IMR-90 (cell line): Measurements from ENCODE around the gene KCTD2. TPM values are rescaled to one million over a fixed set of nuclear protein-coding genes. Genes with fewer than 3 reads are reported as not detected.

Source experiments
- ATAC-seq: fragments of 200-7000 bp; cut with Tn5 transposase; 2 replicates; pipeline ENCODE4 v1.9.1; 2020; ENCODE audit warnings: low read depth, mild to moderate bottlenecking, moderate library complexity
- BruUV-seq: library from RNA; stranded (reverse); fragments of 400-500 nt; replicated peaks from 2 replicates; lab custom pipeline; 2021; lab: Mats Ljungman, UMichigan
- CTCF ChIA-PET: fragments of 300-600 bp; formaldehyde crosslinking; extraction: SDS; loops from one replicate; lab custom pipeline; 2021; ENCODE audit warnings: antibody characterized with exemption; lab: Yijun Ruan, JAX
- POLR2A ChIA-PET: fragments of 300-600 bp; sonication (Branson Sonifier 250); formaldehyde crosslinking; loops from one replicate; lab custom pipeline; 2022; ENCODE audit warnings: antibody characterized with exemption; ENCODE audit not compliant: unreplicated experiment; lab: Charles Lee
- DNase-seq: peaks from one replicate; pipeline ENCODE4 v3.0.0; 2013
- H2AFZ ChIP-seq: replicated peaks from 2 replicates; pipeline ENCODE3; 2013; ENCODE audit warnings: low read length, mild to moderate bottlenecking; ENCODE audit not compliant: poor library complexity
- H2AK5ac ChIP-seq: 2 replicates; pipeline ENCODE4 v1.6.1; 2013; ENCODE audit warnings: low read depth, low read length, inconsistent platforms
- H2AK9ac ChIP-seq: replicated peaks from 2 replicates; pipeline ENCODE3; 2013; ENCODE audit warnings: mild to moderate bottlenecking, low read depth, low read length, moderate library complexity; ENCODE audit not compliant: poor library complexity
- H2BK120ac ChIP-seq: 2 replicates; pipeline ENCODE4 v1.6.1; 2013; ENCODE audit warnings: low read depth, low read length, inconsistent platforms
- H2BK15ac ChIP-seq: 3 replicates; pipeline ENCODE4 v1.6.1; 2013; ENCODE audit warnings: low read depth, low read length, inconsistent platforms
- H2BK20ac ChIP-seq: 2 replicates; pipeline ENCODE4 v1.6.1; 2013; ENCODE audit warnings: low read depth, mild to moderate bottlenecking, inconsistent platforms, low read length, moderate library complexity
- H2BK5ac ChIP-seq: 2 replicates; pipeline ENCODE4 v1.6.1; 2013; ENCODE audit warnings: mild to moderate bottlenecking, low read depth, low read length, inconsistent platforms; ENCODE audit not compliant: poor library complexity, severe bottlenecking
- H3K14ac ChIP-seq: replicated peaks from 2 replicates; pipeline ENCODE4 v1.6.1; 2013; ENCODE audit warnings: low read depth, low read length, inconsistent platforms
- H3K18ac ChIP-seq: 2 replicates; pipeline ENCODE4 v1.6.1; 2013; ENCODE audit warnings: low read depth, low read length, control low read depth
- H3K23ac ChIP-seq: 2 replicates; pipeline ENCODE4 v1.6.1; 2013; ENCODE audit warnings: low read depth, low read length, inconsistent platforms
- H3K27ac ChIP-seq: 2 replicates; pipeline ENCODE4 v1.5.1; 2013; ENCODE audit warnings: mild to moderate bottlenecking, control low read depth, low read length; ENCODE audit not compliant: insufficient read depth
- H3K27me3 ChIP-seq: 2 replicates; pipeline ENCODE4 v1.6.1; 2013; ENCODE audit warnings: low read length; ENCODE audit not compliant: control insufficient read depth, insufficient read depth
- H3K36me3 ChIP-seq: 2 replicates; pipeline ENCODE4 v1.6.1; 2013; ENCODE audit warnings: low read length, mixed read lengths; ENCODE audit not compliant: control insufficient read depth, insufficient read depth
- H3K4ac ChIP-seq: 2 replicates; pipeline ENCODE4 v1.6.1; 2013; ENCODE audit warnings: low read depth, low read length, inconsistent platforms
- H3K4me1 ChIP-seq: 2 replicates; pipeline ENCODE4 v1.6.1; 2013; ENCODE audit warnings: low read length, mixed read lengths; ENCODE audit not compliant: control insufficient read depth, insufficient read depth
- H3K4me2 ChIP-seq: 2 replicates; pipeline ENCODE4 v1.6.1; 2013; ENCODE audit warnings: low read depth, mild to moderate bottlenecking, control low read depth, low read length, moderate library complexity
- H3K4me3 ChIP-seq: 2 replicates; pipeline ENCODE4 v1.5.1; 2013; ENCODE audit warnings: low read depth, mild to moderate bottlenecking, control low read depth, low read length, moderate library complexity; ENCODE audit not compliant: insufficient read depth
- H3K56ac ChIP-seq: 2 replicates; pipeline ENCODE4 v1.6.1; 2013; ENCODE audit warnings: low read length, inconsistent platforms; ENCODE audit not compliant: insufficient read depth; ENCODE audit errors: extremely low read depth
- H3K79me1 ChIP-seq, 2 experiments: 2 replicates each; pipeline ENCODE4 v1.6.1; 2013; ENCODE audit warnings: low read length in 2 of 2, inconsistent platforms in 1 of 2, low read depth in 1 of 2
- H3K9ac ChIP-seq: 2 replicates; pipeline ENCODE4 v1.6.1; 2013; ENCODE audit warnings: low read depth, low read length, control low read depth
- H3K9me1 ChIP-seq: 2 replicates; pipeline ENCODE4 v1.6.1; 2013; ENCODE audit warnings: low read length, inconsistent platforms; ENCODE audit not compliant: insufficient read depth
- H3K9me3 ChIP-seq: 2 replicates; pipeline ENCODE4 v1.6.1; 2013; ENCODE audit warnings: low read length; ENCODE audit not compliant: control insufficient read depth, insufficient read depth
- H4K20me1 ChIP-seq: 2 replicates; pipeline ENCODE4 v1.6.1; 2013; ENCODE audit warnings: low read length, inconsistent platforms; ENCODE audit not compliant: insufficient read depth
- H4K5ac ChIP-seq: 2 replicates; pipeline ENCODE4 v1.6.1; 2013; ENCODE audit warnings: mild to moderate bottlenecking, low read depth, low read length, control low read depth
- H4K8ac ChIP-seq, 2 experiments: 2 replicates each; pipeline ENCODE4 v1.6.1; 2013; ENCODE audit warnings: low read depth in 2 of 2, low read length in 2 of 2, control low read depth in 1 of 2, inconsistent platforms in 1 of 2
- H4K91ac ChIP-seq: 2 replicates; pipeline ENCODE4 v1.6.1; 2013; ENCODE audit warnings: low read depth, low read length, inconsistent platforms; ENCODE audit not compliant: insufficient read depth
- BHLHE40 ChIP-seq: fragments of 150-350 bp; IDR thresholded peaks from 2 replicates; pipeline ENCODE4 v1.6.1; 2016; ENCODE audit warnings: mild to moderate bottlenecking, low read depth, low read length
- CEBPB ChIP-seq: IDR thresholded peaks from 2 replicates; pipeline ENCODE4 v1.6.1; 2012; ENCODE audit warnings: low read depth, low read length, improper control_type of control experiment
- CHD1 ChIP-seq: IDR thresholded peaks from 2 replicates; pipeline ENCODE4 v1.6.1; 2012; ENCODE audit warnings: low read depth, low read length, improper control_type of control experiment
- CTCF ChIP-seq: conservative IDR thresholded peaks from 2 replicates; pipeline ENCODE4 v1.5.1; 2012; ENCODE audit warnings: mild to moderate bottlenecking, low read depth, low read length, improper control_type of control experiment
- ELK1 ChIP-seq: fragments of 150-350 bp; IDR thresholded peaks from 2 replicates; pipeline ENCODE4 v1.6.1; 2016; ENCODE audit warnings: low read depth, mild to moderate bottlenecking, low read length, moderate library complexity, borderline replicate concordance
- FOS ChIP-seq: fragments of 150-350 bp; IDR thresholded peaks from 2 replicates; pipeline ENCODE4 v1.6.1; 2016; ENCODE audit warnings: low read depth, low read length
- MAFK ChIP-seq: IDR thresholded peaks from 2 replicates; pipeline ENCODE4 v1.6.1; 2012; ENCODE audit warnings: low read depth, low read length, improper control_type of control experiment
- MAZ ChIP-seq: IDR thresholded peaks from 2 replicates; pipeline ENCODE4 v1.6.1; 2012; ENCODE audit warnings: low read depth, mild to moderate bottlenecking, low read length, improper control_type of control experiment, moderate library complexity, borderline replicate concordance
- MXI1 ChIP-seq: IDR thresholded peaks from 2 replicates; pipeline ENCODE4 v1.6.1; 2012; ENCODE audit warnings: low read depth, mild to moderate bottlenecking, low read length, moderate library complexity, borderline replicate concordance
- NFE2L2 ChIP-seq: fragments of 150-350 bp; IDR thresholded peaks from 2 replicates; pipeline ENCODE4 v1.6.1; 2016; ENCODE audit warnings: low read depth, mild to moderate bottlenecking, low read length
- POLR2A ChIP-seq: IDR thresholded peaks from 2 replicates; pipeline ENCODE4 v1.6.1; 2012; ENCODE audit warnings: mild to moderate bottlenecking, low read depth, low read length
- RAD21 ChIP-seq: IDR thresholded peaks from 2 replicates; pipeline ENCODE4 v1.6.1; 2012; ENCODE audit warnings: low read length, improper control_type of control experiment
- RCOR1 ChIP-seq: IDR thresholded peaks from 2 replicates; pipeline ENCODE4 v1.6.1; 2012; ENCODE audit warnings: mild to moderate bottlenecking, low read length, improper control_type of control experiment; ENCODE audit not compliant: insufficient replicate concordance
- RFX5 ChIP-seq: IDR thresholded peaks from 2 replicates; pipeline ENCODE4 v1.8.0; 2012; ENCODE audit warnings: low read depth, mild to moderate bottlenecking, low read length, moderate library complexity
- SMC3 ChIP-seq: fragments of 150-350 bp; IDR thresholded peaks from 2 replicates; pipeline ENCODE4 v1.6.1; 2016; ENCODE audit warnings: low read depth, mild to moderate bottlenecking, antibody characterized with exemption, low read length, moderate library complexity
- USF2 ChIP-seq: fragments of 150-350 bp; IDR thresholded peaks from 2 replicates; pipeline ENCODE4 v1.6.1; 2017; ENCODE audit warnings: mild to moderate bottlenecking, antibody characterized with exemption, low read length, low read depth
- dilution Hi-C: fragments of 300-500 bp; cut with HindIII; formaldehyde crosslinking; loops from one replicate; pipeline ENCODE4 v1.14.3; 2018; ENCODE audit warnings: low sequenced_read_pairs; ENCODE audit not compliant: unreplicated experiment
- in situ Hi-C: fragments of 300-500 bp; cut with MboI; formaldehyde crosslinking; loops from 3 replicates; pipeline ENCODE4 v1.14.3; 2019; ENCODE audit warnings: low sequenced_read_pairs, inconsistent platforms, mixed read lengths
- intact Hi-C: fragments of 100-400 bp; cut with micrococcal nuclease; formaldehyde crosslinking; loops from 2 replicates; pipeline ENCODE4 v1.10.0; 2022
- polyA plus RNA-seq, 3 experiments: library from polyadenylated mRNA; depleted of rRNA; stranded (reverse); fragments of >200 nt; gene quantifications; 2 replicates each; pipeline ENCODE4 v1.2.3, GENCODE V29; 2012; ENCODE audit warnings: low replicate concordance in 1 of 3
- total RNA-seq: library from RNA; depleted of rRNA; stranded (reverse); fragments of >200 nt; gene quantifications from 2 replicates; pipeline ENCODE4 v1.2.3, GENCODE V29; 2012

Gene KCTD2
- total and polyA plus RNA-seq, 2 of the 4 experiments (the other 2 are of a cell fraction) = 9.1 to 18.4 TPM

- Histone ChIP-seq H4K8ac (no peak overlapping the region), H2BK15ac (no peak overlapping the region), H3K14ac (no peak overlapping the region), H3K27ac (no peak overlapping the region), H3K4me2 (no peak overlapping the region), H3K9ac (no peak overlapping the region), H4K91ac (no peak overlapping the region), H2BK120ac (no peak overlapping the region), H3K36me3 (peaks cover 16% of the 10 kb centered on the region), H4K20me1 (0 out of 2 replicates have a peak, but pooled peaks cover 3% of the 10 kb centered on the region), H3K4me3 (no peak overlapping the region), H2AK5ac (no peak overlapping the region), H2BK20ac (no peak overlapping the region), H2AK9ac (no peak overlapping the region), H3K4me1 (no peaks in the 10 kb centered on the region; the same call in 1 of the 2 replicates), H3K18ac (no peak overlapping the region), H2BK5ac (no peak overlapping the region), H3K4ac (no peak overlapping the region), H3K56ac (no peak overlapping the region), H4K5ac (no peak overlapping the region), H3K9me1 (no peaks in the 10 kb centered on the region), H3K9me3 (no peaks in the 10 kb centered on the region), H3K27me3 (no peaks in the 10 kb centered on the region), H2AFZ (no peak overlapping the region), H3K79me1 (peaks cover 19 to 44% of the 10 kb centered on the region in 2 experiments), H3K23ac (no peak overlapping the region)
- no TSS peak for BruUV-seq
- POLR2A ChIA-PET = no interaction called here
- in situ Hi-C loops = loop anchor here (25.0 kb wide), 1 partner anchor 363 kb away; the partner anchor contains the start of gene GRB2
- CTCF ChIA-PET = no interaction called here
- no peak for TF ChIP-seq RCOR1
- TF ChIP-seq MAZ = no peak
- TF ChIP-seq MAFK = no peak
- no peak for TF ChIP-seq MXI1
- TF ChIP-seq CHD1 = no peak
- TF ChIP-seq NFE2L2 = no peak
- TF ChIP-seq CTCF = no peak
- no peak for TF ChIP-seq RAD21
- TF ChIP-seq CEBPB = no peak
- no peak for TF ChIP-seq ELK1
- TF ChIP-seq USF2 = no peak
- TF ChIP-seq FOS = no peak
- TF ChIP-seq POLR2A = no peak
- no peak for TF ChIP-seq RFX5
- TF ChIP-seq BHLHE40 = no peak
- no peak for TF ChIP-seq SMC3
- dilution Hi-C loops = no loop called here
- ATAC-seq (no peak), DNase-seq (no peak)
- intact Hi-C loops = loop anchor here (5.0 kb wide), 1 partner anchor 87 kb away; no protein-coding TSS in a partner anchor
Observed at GRCh38 chr17:75049706-75050105, 2.7 kb downstream of the KCTD2 start.
